HG03575 (cell line): Measurements from ENCODE around the gene MAP3K9.
"Not testable (repeated sequence)": the region's sequence is repeated elsewhere in the genome, so short reads cannot be mapped to it uniquely, and the experiment has no call there.

Experiments
- ATAC-seq: cut with Tn5 transposase; IDR thresholded peaks from one replicate; pipeline ENCODE4 v1.9.1; 2021; ENCODE audit not compliant: unreplicated experiment, insufficient number of reproducible peaks, low FRiP score; ENCODE audit errors: extremely low read depth

Gene MAP3K9

DNA sequence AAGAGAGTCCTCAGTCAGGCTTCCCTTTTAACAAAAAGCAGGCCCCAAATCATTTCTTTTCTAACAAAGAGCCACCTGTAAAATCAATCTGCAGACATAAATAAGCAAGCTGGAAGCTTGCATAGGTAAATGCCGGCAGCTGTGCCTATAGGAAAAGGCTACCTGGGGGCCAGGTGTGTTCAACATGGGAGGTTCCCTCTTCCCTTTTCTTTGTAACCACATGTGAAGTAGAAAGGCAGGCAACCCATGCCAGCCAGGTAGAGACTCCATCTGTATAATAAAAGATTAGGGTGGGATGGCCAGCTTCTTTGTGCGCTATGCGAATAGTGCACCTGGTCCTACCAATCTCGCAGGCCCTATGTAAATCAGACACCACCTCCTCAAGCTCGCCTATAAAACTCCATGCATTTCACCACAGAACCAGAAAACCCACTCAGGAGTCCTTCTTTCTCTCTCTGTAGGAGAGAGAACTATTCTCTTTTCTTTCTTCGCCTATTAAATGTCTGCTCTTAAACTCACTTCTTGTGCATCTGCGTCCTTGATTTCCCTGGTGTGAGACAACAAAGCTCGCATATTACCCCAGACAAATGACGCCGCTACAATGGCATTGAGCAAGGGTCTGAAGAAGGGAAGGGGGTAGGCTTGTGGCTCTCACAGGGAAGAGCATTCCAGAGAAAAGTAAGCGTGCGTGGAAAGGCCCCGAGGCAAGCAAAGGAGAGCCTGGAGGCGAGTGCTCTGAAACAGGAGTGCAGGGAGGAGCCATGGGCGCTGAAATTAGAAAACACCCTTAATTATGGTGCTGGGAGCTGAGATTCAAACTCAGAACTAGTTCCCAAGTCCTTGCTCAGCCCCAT lies 100.4 kb downstream of the MAP3K9 start:
- no peak for ATAC-seq

DNA sequence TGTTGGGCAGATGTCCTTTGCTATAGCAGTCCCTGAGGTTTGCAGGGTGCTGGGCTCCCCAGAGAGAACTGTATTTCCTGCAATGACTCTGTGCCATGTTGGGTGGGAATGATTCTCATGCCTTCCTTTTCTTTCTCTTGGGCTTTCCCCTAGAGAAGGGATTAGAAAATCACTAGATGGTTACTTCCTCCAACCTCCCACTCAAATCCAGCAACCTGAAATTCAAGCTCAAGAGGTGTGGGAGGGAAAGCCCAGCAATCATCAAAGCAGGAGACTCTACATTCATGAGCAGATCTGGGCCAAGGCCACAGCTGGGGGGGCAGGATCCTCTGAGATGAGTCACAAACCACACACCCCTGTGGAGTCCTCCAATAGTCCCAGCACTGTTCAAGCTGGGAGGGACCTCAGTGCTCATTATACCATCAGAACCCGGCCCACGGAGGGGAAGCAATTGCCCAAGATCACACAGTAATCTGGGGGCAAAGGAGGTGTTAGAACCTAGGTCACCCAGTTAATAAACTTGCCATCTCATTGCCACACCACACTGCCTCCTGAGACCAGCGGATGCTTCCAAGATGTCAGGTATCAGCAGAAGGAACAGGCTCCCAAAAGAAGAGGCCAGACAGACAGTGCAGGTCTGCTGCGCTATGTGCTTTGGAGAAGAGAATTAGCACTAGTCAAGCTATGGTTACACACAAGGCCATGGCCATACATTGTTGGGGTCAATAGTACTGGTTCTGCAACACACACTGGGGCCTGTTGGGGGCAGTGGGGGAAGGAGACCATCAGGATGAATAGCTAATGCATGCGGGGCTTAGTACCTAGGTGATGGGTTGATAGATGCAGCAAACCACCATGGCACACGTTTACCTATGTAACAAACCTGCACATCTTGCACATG lies 101.9 kb downstream of the MAP3K9 start:
- ATAC-seq = no peak

DNA sequence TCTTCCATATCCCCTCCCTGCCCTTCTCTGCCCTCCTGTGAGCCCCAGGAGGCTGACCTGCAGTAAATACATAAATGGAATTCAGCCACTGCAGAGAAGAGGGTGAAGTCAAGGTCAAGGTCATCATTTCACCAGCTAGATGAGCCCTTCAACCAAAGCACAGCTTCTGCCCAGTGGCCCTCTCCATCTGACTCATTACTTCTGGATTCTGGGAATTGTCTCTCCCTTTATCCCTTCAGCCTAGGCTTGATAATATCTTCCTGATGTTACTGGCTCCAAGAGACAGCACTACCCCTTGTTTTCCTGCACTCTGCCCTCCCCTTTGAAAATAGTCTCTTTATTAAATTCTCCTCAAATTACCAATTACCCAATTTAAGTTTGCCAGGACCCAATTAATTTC lies 103.1 kb downstream of the MAP3K9 start:
- ATAC-seq = no peak

DNA sequence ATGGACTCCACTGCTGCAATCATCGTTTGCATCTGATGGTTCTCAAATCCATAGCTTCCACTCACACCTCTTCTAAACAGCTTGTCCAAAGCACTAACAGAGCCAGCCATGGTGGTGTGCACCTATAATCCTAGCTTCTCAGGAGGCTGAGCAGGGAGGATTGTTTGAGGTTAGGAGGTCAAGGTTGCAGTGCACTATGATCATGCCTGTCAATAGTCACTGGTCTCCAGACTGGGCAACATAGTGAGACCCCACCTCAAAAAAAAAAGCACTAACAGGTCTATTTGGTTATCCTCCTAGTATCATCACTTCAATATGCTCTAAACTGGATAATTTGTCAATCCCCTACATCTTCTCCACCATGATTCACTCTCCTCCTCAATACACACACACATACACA lies 104.4 kb downstream of the MAP3K9 start:
- ATAC-seq = no peak

DNA sequence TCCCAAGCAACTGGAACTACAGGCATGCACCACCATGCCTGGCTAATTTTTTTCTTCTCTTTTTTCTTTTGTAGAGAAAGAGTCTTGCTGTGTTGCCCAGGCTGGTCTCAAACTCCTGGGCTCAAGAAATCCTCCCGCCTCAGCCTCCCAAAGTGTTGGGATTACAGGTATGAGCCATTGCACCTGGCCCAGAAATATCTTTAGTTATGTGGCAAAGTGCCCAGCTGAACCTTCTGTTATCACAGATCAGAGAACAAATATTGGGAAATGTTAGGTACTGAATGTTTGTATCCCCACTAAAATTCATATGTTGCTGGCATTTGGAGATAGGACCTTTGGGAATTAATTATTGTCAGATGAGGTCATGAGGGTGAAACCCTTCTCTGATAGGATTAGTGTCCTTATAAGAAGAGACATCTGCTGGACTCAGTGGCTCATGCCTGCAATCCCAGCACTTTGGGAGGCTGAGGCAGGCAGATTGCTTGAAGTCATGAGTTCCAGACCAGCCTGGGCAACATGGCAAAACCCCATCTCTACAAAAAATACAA lies 105.6 kb downstream of the MAP3K9 start:
- not testable (repeated sequence) for ATAC-seq

DNA sequence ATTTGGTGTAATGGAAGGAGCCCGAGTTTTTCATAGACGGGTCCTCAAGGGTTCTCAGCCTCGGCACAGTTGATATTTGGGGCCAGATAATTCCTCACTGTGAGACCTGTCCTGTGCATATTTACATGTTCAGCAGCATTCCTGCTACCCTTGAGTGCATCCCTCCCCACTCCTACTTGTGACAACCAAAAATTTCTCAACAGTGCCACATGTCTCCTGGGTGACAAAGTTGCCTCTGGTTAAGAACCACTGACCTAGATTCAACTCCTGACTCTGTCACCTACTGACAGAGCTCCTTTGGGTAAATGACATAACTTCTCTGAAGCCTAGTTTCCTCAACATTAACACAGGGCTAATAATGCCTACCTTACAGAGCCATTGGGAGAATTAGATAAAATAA lies 107.2 kb downstream of the MAP3K9 start:
- ATAC-seq = no peak

DNA sequence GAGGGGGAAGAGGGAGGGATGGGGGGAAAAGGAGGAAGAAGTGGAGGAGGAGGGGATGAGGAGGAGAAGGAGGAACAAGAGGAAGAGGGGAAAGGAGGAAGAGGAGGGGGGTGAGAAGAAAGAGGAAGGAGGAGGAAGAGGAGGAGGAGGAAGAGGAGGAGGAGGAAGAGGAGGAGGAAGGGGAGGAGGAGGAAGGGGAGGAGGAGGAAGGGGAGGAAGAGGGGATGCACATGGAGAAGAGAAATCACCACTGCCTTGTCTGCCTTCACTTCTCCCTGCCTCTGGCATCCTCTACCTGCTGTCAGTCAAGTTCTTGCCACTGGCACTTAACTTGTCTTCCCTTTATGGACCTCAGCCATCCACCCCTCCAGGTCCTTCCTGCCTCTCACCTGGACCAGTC lies 107.7 kb downstream of the MAP3K9 start:
- no peak for ATAC-seq

DNA sequence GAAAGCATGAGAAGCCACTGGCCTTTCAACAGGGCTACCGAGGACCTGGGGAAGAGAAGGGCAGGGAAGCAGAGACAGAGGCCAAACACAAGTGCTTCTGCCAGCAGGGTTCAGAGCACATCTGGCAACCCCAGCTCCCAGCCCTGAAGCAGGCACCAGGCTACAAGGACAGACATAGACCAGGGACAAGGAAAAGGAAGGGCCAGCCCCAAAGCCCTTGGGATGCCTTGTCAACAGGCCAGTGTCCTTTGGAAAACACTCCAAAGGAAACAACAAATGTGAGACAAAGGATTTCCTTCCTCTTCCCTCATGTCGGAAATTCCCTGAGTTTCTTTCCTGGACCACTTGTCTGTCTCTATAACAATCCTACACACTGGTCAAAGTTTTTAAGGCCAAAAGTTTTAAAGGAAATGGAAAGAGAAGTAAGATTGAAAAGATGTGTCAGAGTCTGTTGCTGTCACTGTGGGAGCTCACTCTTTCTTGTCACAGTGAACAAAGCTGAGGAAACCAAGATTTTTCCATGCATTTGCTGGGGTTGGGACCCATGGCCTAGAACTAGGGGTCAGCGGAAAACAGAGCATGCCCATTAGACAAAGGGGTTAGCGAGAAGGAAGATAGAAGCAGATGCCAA lies 108.2 kb downstream of the MAP3K9 start:
- no peak for ATAC-seq

DNA sequence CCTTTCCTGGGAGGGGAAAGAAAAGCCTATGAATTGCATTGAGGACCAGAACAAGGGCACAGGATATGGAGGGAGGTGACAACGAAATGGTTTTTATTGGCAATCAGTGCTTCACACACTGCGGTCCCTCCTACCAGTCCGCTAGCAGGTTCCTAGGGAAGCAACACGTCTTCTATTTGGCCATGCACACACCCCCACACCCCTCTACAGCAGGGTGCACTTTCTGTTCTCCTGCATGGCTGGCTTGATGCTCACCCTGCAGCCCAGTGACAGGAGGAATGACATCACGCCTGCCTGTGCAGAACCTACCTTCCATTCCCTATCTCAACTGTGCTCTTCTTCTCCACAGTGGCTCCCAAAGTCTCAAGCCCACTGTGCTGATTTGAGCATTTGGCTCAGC lies 109.7 kb downstream of the MAP3K9 start:
- ATAC-seq = no peak

DNA sequence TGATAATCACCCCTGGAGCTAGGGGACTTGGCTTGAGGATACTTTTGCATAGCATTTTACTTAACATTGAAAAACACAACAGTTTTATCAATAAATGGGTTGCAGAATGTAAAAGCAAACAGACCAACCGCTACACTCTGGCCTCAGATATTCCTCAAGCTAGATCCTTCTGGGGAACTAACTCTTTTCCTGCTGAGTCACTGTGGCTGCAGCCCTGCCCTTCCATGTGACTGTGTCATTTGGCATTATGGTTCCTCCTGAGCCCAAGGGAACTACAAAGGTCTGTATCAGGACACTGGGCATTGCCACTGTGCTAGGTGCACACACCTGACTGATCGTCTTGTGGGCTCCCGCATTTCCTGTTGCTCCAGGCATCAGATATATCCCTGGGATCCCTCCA lies 111.0 kb downstream of the MAP3K9 start:
- no peak for ATAC-seq

DNA sequence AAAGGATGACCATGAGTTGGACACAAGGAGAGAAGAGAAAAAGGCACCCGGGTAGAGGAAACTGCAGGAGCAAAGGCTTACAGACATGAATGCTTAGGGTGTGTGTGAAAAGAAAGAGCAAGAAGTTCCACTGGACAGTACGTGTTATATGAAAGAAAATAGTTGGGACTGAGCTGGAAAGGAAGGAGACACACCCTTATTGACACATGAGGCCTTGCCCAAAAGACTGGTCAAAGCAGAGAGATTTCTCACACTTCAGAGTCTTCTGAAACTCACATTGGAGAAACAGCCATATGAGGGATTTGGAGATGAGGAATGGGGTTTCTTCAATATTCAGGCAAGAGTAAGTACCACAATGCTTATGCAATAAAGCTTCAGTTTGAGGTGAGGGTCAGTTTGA lies 111.6 kb downstream of the MAP3K9 start:
- no peak for ATAC-seq

DNA sequence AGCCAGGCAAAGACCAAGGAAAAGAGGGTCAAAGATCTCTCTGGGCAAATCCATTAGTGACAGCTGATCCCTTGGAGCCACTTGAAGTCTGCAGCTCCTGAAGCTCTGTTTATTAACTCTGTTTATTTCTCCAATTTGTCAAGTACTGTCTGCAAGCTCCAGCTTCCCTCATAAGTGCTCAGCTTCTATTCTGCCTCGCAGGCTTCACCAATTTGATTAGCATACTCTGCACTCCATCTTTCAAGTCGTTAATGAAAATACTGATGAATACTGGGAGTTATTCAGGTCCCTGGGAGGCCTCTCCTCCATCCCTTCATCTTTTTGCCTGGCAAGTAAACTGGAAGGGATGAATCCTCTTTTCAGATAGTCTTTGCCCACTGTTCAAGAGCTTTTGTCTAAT lies 113.3 kb downstream of the MAP3K9 start:
- ATAC-seq = no peak

DNA sequence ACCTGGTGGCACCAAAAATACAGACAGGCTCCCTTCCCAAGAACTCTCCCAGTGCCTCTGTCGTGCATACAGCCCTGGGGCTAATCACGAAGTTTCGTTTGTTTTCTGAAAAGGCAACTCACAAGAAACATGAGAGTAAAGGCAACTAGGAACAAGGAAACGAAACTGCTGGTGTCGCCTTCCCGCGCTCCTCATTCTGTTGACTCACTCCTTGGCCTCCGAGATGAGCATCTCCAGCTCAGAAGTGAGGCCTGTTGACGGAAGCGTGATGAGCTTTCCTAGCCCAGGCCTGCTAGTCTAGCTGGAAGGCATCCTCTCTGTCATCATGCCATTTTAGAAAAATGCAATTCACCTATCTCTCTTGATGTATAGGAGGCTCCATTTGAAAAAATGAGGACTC lies 117.1 kb downstream of the MAP3K9 start:
- no peak for ATAC-seq

DNA sequence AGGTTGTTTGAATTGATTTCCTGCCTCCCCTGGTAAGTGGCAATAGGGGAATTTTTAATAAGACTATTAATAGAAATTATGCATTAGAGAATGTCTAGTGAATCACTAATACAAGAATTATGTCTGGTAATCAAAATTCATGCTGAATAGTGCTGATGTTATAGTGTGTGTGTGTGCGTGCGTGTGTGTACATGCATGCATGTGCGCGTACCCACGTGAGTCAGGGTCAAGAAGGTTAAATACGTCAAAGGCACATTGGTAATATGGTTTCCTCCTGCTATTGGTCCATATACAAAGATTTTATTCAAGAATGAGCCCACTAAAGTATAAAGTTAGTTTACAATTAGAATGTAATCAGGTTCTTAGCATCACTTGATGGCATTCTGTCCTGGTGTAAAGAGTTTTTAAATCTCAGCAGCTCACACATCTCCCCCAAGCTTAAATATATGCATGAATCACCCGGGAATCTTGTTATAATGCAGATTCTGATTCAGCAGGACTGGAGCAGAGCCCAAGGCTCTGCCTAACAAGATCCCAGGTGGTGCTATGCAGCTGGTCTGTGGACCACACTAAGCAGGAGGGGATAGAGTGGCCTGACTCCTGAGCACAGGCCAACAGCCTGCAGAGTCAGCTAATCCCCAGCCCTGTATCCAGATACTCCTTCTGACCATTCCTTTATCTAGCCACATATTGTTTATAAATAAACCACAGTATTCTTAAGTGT lies 123.7 kb downstream of the MAP3K9 start:
- ATAC-seq = no peak

DNA sequence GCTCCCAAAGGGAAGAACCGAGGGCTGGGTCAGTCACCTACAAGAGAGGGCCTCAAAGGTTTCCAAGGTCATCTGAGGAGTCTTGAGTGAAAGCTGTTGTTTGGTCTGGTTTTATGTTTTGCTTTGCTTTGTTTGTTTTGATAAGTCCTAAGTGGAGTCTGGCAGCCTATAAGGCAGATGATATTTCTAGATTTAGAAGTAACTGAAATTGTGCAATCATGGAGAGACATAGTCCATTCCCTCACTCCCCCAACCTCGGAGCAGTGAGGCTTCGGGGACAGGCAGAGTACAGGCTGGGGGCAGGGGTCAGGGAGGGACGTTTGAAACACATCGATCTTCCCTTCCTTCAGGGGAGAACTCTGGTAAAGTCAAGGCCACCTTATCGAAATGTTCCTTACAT lies 125.3 kb downstream of the MAP3K9 start:
- no peak for ATAC-seq

DNA sequence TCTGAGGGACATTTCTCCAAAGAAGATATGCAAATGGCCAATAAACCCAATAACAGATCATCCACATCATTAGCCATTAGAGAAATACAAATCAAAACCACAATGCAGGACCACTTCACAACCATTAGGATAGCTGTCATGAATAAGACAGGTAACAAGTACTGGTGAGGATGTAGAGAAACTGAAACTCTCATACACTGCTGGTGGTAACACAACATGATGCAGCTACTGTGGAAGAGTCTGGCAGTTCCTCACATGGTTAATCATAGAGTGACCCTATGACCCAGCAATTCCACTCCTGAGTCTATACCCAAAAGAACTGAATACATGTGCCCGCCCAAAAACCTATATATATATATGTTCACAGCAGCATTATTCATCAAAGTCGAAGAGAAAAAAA lies 128.6 kb downstream of the MAP3K9 start:
- no peak for ATAC-seq

DNA sequence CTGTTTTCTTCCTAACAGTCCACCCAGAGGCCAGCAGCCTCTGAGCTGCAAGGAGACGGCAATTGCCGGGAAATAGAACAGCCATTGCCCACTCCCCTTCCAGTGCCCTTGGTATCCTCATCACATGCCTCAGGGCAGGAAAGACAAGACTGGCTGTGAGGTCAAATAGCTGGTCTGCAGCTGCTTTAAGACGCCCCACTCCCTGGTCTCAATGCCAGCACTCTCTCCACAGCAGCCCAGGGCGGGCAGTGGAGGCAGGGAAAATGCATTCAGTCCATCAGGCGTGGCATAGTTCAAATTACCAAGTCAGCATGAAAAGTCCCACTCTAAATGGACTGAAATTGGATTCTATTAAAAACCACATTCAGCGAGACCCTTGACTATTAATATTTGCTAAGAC lies 132.0 kb downstream of the MAP3K9 start:
- ATAC-seq = no peak
